Endothelial cell of umbilical vein (primary cell): ENCODE results near the gene EHMT1. TPM values are rescaled to one million over a fixed set of nuclear protein-coding genes. Genes with fewer than 3 reads are reported as not detected.

ENCODE experiments used
- BruUV-seq: library from RNA; stranded (reverse); fragments of 400-500 nt; replicated peaks from 2 replicates; lab custom pipeline; 2021; lab: Mats Ljungman, UMichigan
- CTCF ChIA-PET: fragments of 300-600, 350-600 bp; sonication (Branson Sonifier 250); formaldehyde crosslinking; loops from one replicate; lab custom pipeline; 2021; ENCODE audit warnings: antibody characterized with exemption, inconsistent platforms; lab: Charles Lee
- POLR2A ChIA-PET: fragments of 300-600, 350-600 bp; sonication (Branson Sonifier 250); formaldehyde crosslinking; loops from one replicate; lab custom pipeline; 2021; ENCODE audit warnings: antibody characterized with exemption, inconsistent platforms; lab: Charles Lee
- DNase-seq: peaks from one replicate; pipeline ENCODE4 v3.0.0-alpha.2; 2011; ENCODE audit warnings: low read depth, low spot score
- FAIRE-seq: peaks from 2 replicates; lab custom pipeline; 2011; peaks lifted over from hg19 to GRCh38; lab: Jason Lieb, UNC
- H2AFZ ChIP-seq: 2 replicates; pipeline ENCODE4 v1.6.0; 2012; ENCODE audit warnings: low read depth, low read length, control low read depth, inconsistent platforms
- H3K27ac ChIP-seq: 2 replicates; pipeline ENCODE4 v1.5.1; 2011; ENCODE audit warnings: low read depth, mild to moderate bottlenecking, control low read depth, low read length, moderate library complexity; ENCODE audit not compliant: insufficient read depth
- H3K27me3 ChIP-seq, 2 experiments: 2 replicates each; pipeline versions ENCODE4 v1.6.0 to v1.6.1; 2011; ENCODE audit warnings: low read length in 2 of 2, mixed read lengths in 1 of 2; ENCODE audit not compliant: control insufficient read depth in 2 of 2, insufficient read depth in 2 of 2
- H3K36me3 ChIP-seq, 2 experiments: 2 replicates in 1 of 2; 3 replicates in 1 of 2; pipeline ENCODE4 v1.5.1; 2011; ENCODE audit warnings: low read length in 2 of 2, mild to moderate bottlenecking in 1 of 2, moderate library complexity in 1 of 2; ENCODE audit not compliant: control insufficient read depth in 2 of 2, insufficient read depth in 2 of 2; ENCODE audit errors: extremely low read depth in 1 of 2
- H3K4me1 ChIP-seq: 3 replicates; pipeline ENCODE4 v1.5.1; 2011; ENCODE audit warnings: mild to moderate bottlenecking, low read length; ENCODE audit not compliant: control insufficient read depth, insufficient read depth; ENCODE audit errors: extremely low read depth
- H3K4me2 ChIP-seq: 2 replicates; pipeline ENCODE4 v1.6.1; 2011; ENCODE audit warnings: low read length, control low read depth, mixed read lengths; ENCODE audit not compliant: insufficient read depth
- H3K4me3 ChIP-seq, 3 experiments: fragments of 200-600 bp in 1 of 3; sonication (generic), shearing (Covaris generic) in 1 of 3; replicated peaks in 1 of 3; 2 replicates each; pipeline ENCODE4 v1.5.1; 2011 to 2016; ENCODE audit warnings: control low read depth in 3 of 3, low read length in 3 of 3, mild to moderate bottlenecking in 2 of 3, inconsistent platforms in 1 of 3, low read depth in 1 of 3, moderate library complexity in 1 of 3; ENCODE audit not compliant: insufficient read depth in 1 of 3
- H3K79me2 ChIP-seq: 2 replicates; pipeline ENCODE4 v1.6.0; 2012; ENCODE audit warnings: low read length, inconsistent platforms; ENCODE audit not compliant: control insufficient read depth, insufficient read depth
- H3K9ac ChIP-seq: replicated peaks from 2 replicates; pipeline ENCODE3; 2011; ENCODE audit warnings: low read length, control low read depth; ENCODE audit not compliant: insufficient read depth; ENCODE audit errors: extremely low read depth
- H3K9me1 ChIP-seq: replicated peaks from 3 replicates; pipeline ENCODE4 v1.6.0; 2011; ENCODE audit warnings: mild to moderate bottlenecking, low read length; ENCODE audit not compliant: control insufficient read depth, insufficient read depth; ENCODE audit errors: extremely low read depth
- H3K9me3 ChIP-seq: replicated peaks from 2 replicates; pipeline ENCODE4 v1.5.1; 2012; ENCODE audit warnings: low read length, inconsistent platforms; ENCODE audit not compliant: control insufficient read depth, insufficient read depth
- H4K20me1 ChIP-seq: replicated peaks from 2 replicates; pipeline ENCODE3; 2011; ENCODE audit warnings: mild to moderate bottlenecking, low read length; ENCODE audit not compliant: control insufficient read depth, insufficient read depth; ENCODE audit errors: extremely low read depth
- EZH2 ChIP-seq: IDR thresholded peaks from 2 replicates; pipeline ENCODE4 v1.6.1; 2012; ENCODE audit warnings: borderline replicate concordance, low read depth, mild to moderate bottlenecking, moderate library complexity, low read length, inconsistent platforms; ENCODE audit not compliant: severe bottlenecking
- FOS ChIP-seq: IDR thresholded peaks from 2 replicates; pipeline ENCODE4 v1.6.1; 2011; ENCODE audit warnings: mild to moderate bottlenecking, low read length, moderate library complexity, borderline replicate concordance; ENCODE audit not compliant: insufficient read depth
- GATA2 ChIP-seq: IDR thresholded peaks from 2 replicates; pipeline ENCODE4 v1.7.0; 2011; ENCODE audit warnings: low read depth, mild to moderate bottlenecking, moderate library complexity, mixed read lengths, low read length; ENCODE audit not compliant: insufficient read length, insufficient read depth
- JUN ChIP-seq: IDR thresholded peaks from 2 replicates; pipeline ENCODE4 v1.6.1; 2011; ENCODE audit warnings: borderline replicate concordance, low read depth; ENCODE audit not compliant: insufficient read length, insufficient read depth
- MYC ChIP-seq: IDR thresholded peaks from one replicate; pipeline ENCODE4 v1.6.1; 2011; ENCODE audit warnings: mild to moderate bottlenecking, low read depth, low read length
- POLR2A ChIP-seq: IDR thresholded peaks from 2 replicates; pipeline ENCODE4 v1.6.1; 2012; ENCODE audit warnings: low read depth, mild to moderate bottlenecking, control low read depth, low read length
- POLR2AphosphoS5 ChIP-seq: IDR thresholded peaks from 2 replicates; pipeline ENCODE4 v1.6.1; 2012; ENCODE audit warnings: low read depth, mild to moderate bottlenecking, control low read depth, low read length, moderate library complexity; ENCODE audit not compliant: insufficient read depth
- dilution Hi-C: fragments of 300-500 bp; cut with MboI; formaldehyde crosslinking; loops from one replicate; pipeline ENCODE4 v1.15.0; 2019; ENCODE audit warnings: low sequenced_read_pairs; ENCODE audit not compliant: extremely low pct_ligation_motif_present
- intact Hi-C: fragments of 100-400 bp; cut with micrococcal nuclease; formaldehyde crosslinking; loops from one replicate; pipeline ENCODE4 v1.10.0; 2022
- polyA plus RNA-seq, 4 experiments: library from polyadenylated mRNA; depleted of rRNA in 3 of 4; stranded (reverse) in 3 of 4; unstranded in 1 of 4; fragments of >200 nt; gene quantifications; 2 replicates each; pipeline versions ENCODE4 v1.2.1 to v1.2.3, GENCODE V29; 2011 to 2012; ENCODE audit warnings: missing spikeins in 1 of 4
- total RNA-seq: library from RNA; stranded (reverse); gene quantifications from 2 replicates; pipeline ENCODE4 v1.2.3, GENCODE V29; 2021
- TF ChIP-seq, protein P1 (sequence below), 2 donors: IDR thresholded peaks; 1 replicate in 1 of 2; 2 replicates in 1 of 2; pipeline ENCODE4 v1.5.1; 2011; ENCODE audit warnings: low read length in 2 of 2, mild to moderate bottlenecking in 2 of 2, moderate library complexity in 2 of 2, control low read depth in 1 of 2, inconsistent platforms in 1 of 2, low read depth in 1 of 2; ENCODE audit not compliant: insufficient read depth in 1 of 2; ENCODE audit errors: extremely low read depth in 1 of 2
- TF ChIP-seq, protein P2 (sequence below): IDR thresholded peaks from 2 replicates; pipeline ENCODE4 v1.6.1; 2011; ENCODE audit not compliant: insufficient read depth, insufficient read length

The EHMT1 gene
- total and polyA plus RNA-seq, 2 donors (not counting 3 experiments of a cell fraction or from before 2014, with no cell fraction given), result 48.2 to 104 TPM

DNA sequence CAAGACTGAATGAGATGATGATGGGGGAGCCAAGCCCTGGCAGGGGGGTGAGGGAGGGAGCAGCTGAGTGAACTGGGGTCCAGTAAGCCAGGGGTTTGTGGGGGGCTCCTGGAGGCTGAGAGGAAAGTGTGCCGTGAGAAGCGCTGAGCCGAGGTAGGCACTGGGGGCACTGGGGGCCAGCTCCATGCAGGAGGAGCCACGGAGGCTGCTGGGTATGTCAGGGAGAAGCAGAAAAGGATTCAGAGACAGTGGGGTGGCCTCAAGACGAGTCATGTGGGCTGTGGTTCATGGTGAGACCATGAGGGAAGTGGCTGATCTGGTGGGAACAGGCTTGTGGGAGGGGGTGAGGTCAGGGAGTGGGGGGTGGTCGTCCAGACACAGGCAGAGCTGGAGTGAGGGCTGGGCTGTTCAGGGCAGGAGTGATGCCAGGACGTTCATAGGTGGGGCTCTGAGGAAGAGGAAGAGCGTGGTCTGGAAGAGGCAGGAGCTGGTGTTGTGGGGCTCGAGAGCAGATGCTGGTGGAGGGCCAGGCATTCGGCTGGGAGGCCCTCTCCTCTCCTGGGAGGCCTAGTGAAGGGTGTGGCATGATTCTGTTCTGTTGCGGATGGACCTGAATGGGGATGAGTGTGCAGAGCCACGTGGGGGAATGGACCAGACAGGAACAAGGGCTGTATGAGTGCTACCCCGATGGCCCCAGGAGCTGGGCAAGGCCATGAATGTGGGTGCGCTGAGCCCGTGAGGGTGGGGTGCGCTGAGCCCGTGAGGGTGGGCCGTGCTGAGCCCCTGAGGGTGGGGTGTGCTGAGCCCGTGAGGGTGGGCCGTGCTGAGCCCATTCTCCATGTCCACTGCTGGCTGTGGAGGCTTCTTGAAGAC, 166.1 kb downstream of the EHMT1 start:
- peaks cover 3 to 28% of the 10 kb centered on the region in 2 experiments for H3K36me3 ChIP-seq
- H3K27ac ChIP-seq, result no peak overlapping the region
- no peaks in the 10 kb centered on the region for H3K9me3 ChIP-seq
- H4K20me1 ChIP-seq, result no peaks in the 10 kb centered on the region
- dilution Hi-C loops (no loop called here), intact Hi-C loops (no loop called here)
- TF ChIP-seq FOS (no peak), EZH2 (no peak), GATA2 (no peak), MYC (no peak), POLR2A (no peak), POLR2AphosphoS5 (no peak), JUN (no peak)
- TF ChIP-seq, protein P1, sequence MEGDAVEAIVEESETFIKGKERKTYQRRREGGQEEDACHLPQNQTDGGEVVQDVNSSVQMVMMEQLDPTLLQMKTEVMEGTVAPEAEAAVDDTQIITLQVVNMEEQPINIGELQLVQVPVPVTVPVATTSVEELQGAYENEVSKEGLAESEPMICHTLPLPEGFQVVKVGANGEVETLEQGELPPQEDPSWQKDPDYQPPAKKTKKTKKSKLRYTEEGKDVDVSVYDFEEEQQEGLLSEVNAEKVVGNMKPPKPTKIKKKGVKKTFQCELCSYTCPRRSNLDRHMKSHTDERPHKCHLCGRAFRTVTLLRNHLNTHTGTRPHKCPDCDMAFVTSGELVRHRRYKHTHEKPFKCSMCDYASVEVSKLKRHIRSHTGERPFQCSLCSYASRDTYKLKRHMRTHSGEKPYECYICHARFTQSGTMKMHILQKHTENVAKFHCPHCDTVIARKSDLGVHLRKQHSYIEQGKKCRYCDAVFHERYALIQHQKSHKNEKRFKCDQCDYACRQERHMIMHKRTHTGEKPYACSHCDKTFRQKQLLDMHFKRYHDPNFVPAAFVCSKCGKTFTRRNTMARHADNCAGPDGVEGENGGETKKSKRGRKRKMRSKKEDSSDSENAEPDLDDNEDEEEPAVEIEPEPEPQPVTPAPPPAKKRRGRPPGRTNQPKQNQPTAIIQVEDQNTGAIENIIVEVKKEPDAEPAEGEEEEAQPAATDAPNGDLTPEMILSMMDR (IDR thresholded peaks at IDR 0.05; ENCODE audit: extremely low read depth in 1 of 2, insufficient read depth in 1 of 2, low read depth in 1 of 2, low read length in 2 of 2), result no peak
- TF ChIP-seq, protein P2, sequence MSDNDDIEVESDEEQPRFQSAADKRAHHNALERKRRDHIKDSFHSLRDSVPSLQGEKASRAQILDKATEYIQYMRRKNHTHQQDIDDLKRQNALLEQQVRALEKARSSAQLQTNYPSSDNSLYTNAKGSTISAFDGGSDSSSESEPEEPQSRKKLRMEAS, result no peak
- no peak for DNase-seq
- no peaks in the 10 kb centered on the region for H3K79me2 ChIP-seq
- BruUV-seq, result no TSS peak
- ChIA-PET POLR2A (no interaction called here), CTCF (interaction anchor here (0.6 kb wide), 1 partner anchor 112 kb away, joined by 3 read pairs; no protein-coding TSS in a partner anchor)
- no peak overlapping the region for H2AFZ ChIP-seq
- H3K9ac ChIP-seq, result no peak overlapping the region
- H3K4me2 ChIP-seq, result no peak overlapping the region
- H3K27me3 ChIP-seq, result no peaks in the 10 kb centered on the region
- no peaks in the 10 kb centered on the region for H3K4me1 ChIP-seq
- no peaks in the 10 kb centered on the region for H3K9me1 ChIP-seq
- FAIRE-seq, result no peak
- H3K4me3 ChIP-seq, result no peak overlapping the region
